ENCODE results near the gene RUSF1. TPM values are rescaled to one million over a fixed set of nuclear protein-coding genes. Genes with fewer than 3 reads are reported as not detected.

The RUSF1 gene
- total and polyA plus RNA-seq, 12 donors: 41.2 to 110 (median 65.3) TPM

GRCh38 chr16:31472709-31473203 lies 35.4 kb downstream of the RUSF1 start:
- Histone ChIP-seq H3K4me3 (peak overlapping the region in 2 of 4 donors; percentile 46 to 77), H3K9me3 (replicated peaks in 1 of 3) (no peaks in the 10 kb centered on the region), H3K36me3 (replicated peaks in 1 of 2) (peaks cover 0 to 17% of the 10 kb centered on the region in 2 donors), H3K27ac (peak overlapping the region; percentile 50 to 95 (median 69)), H3K4me1 (replicated peaks in 1 of 2) (peaks cover 0 to 13% of the 10 kb centered on the region in 2 donors), H3K27me3 (no peaks in the 10 kb centered on the region)
- intact Hi-C loops (cut with DNase I): loop anchor here in 1 of 2 donors (10.0 kb wide), 1 partner anchor 232 kb away; no protein-coding TSS in a partner anchor
- peak; percentile 88 to 97 (median 94) for DNase-seq
- TF ChIP-seq CTCF (IDR thresholded peaks at IDR 0.05) (peak; percentile 53 to 94 (median 76)), POLR2A (IDR thresholded peaks at IDR 0.05) (no peak)
- 19 to 34% (median 28%) methylated on average over 13 to 20 of the region's 20 CpGs for WGBS, 4 donors

GRCh38 chr16:31471875-31472708 lies 36.1 kb downstream of the RUSF1 start, which contains the start of gene TGFB1I1:
Gene TGFB1I1, plus strand, starts transcription at chr16:31472152. Its CDS starts 37 bp downstream, at chr16:31472189.
- no peak for TF ChIP-seq CTCF (IDR thresholded peaks at IDR 0.05)
- no peak for TF ChIP-seq POLR2A (IDR thresholded peaks at IDR 0.05)
- Histone ChIP-seq H3K27ac (peak within 1 kb of the TSS; percentile 50 to 95 (median 69)), H3K27me3 (no peaks in the 10 kb centered on the region), H3K4me3 (peak within 1 kb of the TSS in 2 of 4 donors; percentile 46 to 77), H3K36me3 (replicated peaks in 1 of 2) (peaks cover 0 to 17% of the 10 kb centered on the region in 2 donors), H3K9me3 (replicated peaks in 1 of 3) (no peaks in the 10 kb centered on the region), H3K4me1 (replicated peaks in 1 of 2) (peaks cover 0 to 10% of the 10 kb centered on the region in 2 donors)
- 0 to 2% (median 1%) methylated on average over 29 to 63 of the region's 63 CpGs for WGBS, 4 donors
- intact Hi-C loops (cut with DNase I): loop anchor here in 1 of 2 donors (10.0 kb wide), 1 partner anchor 233 kb away; no protein-coding TSS in a partner anchor
- peak in 4 of 7 donors; percentile 40 to 52 (median 48) for DNase-seq

GRCh38 chr16:31471241-31471874 lies 36.8 kb downstream of the RUSF1 start:
- Histone ChIP-seq H3K4me1 (replicated peaks in 1 of 2) (peaks cover 0 to 10% of the 10 kb centered on the region in 2 donors), H3K36me3 (replicated peaks in 1 of 2) (peaks cover 0 to 19% of the 10 kb centered on the region in 2 donors), H3K4me3 (peak overlapping the region in 2 of 4 donors; percentile 46 to 77), H3K27ac (peak overlapping the region in 4 of 5 donors; percentile 12 to 95 (median 72)), H3K9me3 (replicated peaks in 1 of 3) (no peaks in the 10 kb centered on the region), H3K27me3 (no peaks in the 10 kb centered on the region)
- 47 to 73% (median 64%) methylated on average over 7 to 15 of the region's 15 CpGs for WGBS, 4 donors
- TF ChIP-seq POLR2A (IDR thresholded peaks at IDR 0.05): no peak
- DNase-seq: no peak
- intact Hi-C loops (cut with DNase I): loop anchor here in 1 of 2 donors (10.0 kb wide), 1 partner anchor 233 kb away; no protein-coding TSS in a partner anchor

GRCh38 chr16:31470615-31471014 lies 37.6 kb downstream of the RUSF1 start:
- Histone ChIP-seq H3K36me3 (replicated peaks in 1 of 2) (peaks cover 0 to 21% of the 10 kb centered on the region in 2 donors), H3K4me3 (no peak overlapping the region), H3K27me3 (no peaks in the 10 kb centered on the region), H3K4me1 (replicated peaks in 1 of 2) (peaks cover 0 to 10% of the 10 kb centered on the region in 2 donors), H3K9me3 (replicated peaks in 1 of 3) (no peaks in the 10 kb centered on the region), H3K27ac (peak overlapping the region in 1 of 5 donors; percentile 95)
- intact Hi-C loops (cut with DNase I): loop anchor here in 1 of 2 donors (10.0 kb wide), 1 partner anchor 234 kb away; no protein-coding TSS in a partner anchor
- no peak for DNase-seq
- WGBS, 4 donors: 80 to 86% (median 82%) methylated on average over 3 of the region's 3 CpGs
- TF ChIP-seq POLR2A (IDR thresholded peaks at IDR 0.05) (no peak), CTCF (IDR thresholded peaks at IDR 0.05) (no peak)

All from adrenal gland (tissue), 12 donors.